ENCODE data around the gene ADISSP. TPM values are rescaled to one million over a fixed set of nuclear protein-coding genes. Genes with fewer than 3 reads are reported as not detected.

ADISSP gene
- total RNA-seq, 2 donors from 2014 or later = 11.2 to 26.7 TPM

- intact Hi-C loops (cut with DNase I) = no loop called here
- ATAC-seq (no peak), DNase-seq (no peak)
- peaks cover 18% of the 10 kb centered on the region for H3K4me1 ChIP-seq
- WGBS, 2 donors = 88 to 91% methylated on average over 3 to 4 of the region's 5 CpGs
- no peaks in the 10 kb centered on the region for H3K27me3 ChIP-seq
- H3K27ac ChIP-seq = no peak overlapping the region
- no peaks in the 10 kb centered on the region for H3K9me3 ChIP-seq
- TF ChIP-seq CTCF (IDR thresholded peaks at IDR 0.05) (no peak), POLR2A (IDR thresholded peaks at IDR 0.05) (no peak)
- H3K4me3 ChIP-seq = no peak overlapping the region
- no peaks in the 10 kb centered on the region for H3K36me3 ChIP-seq (replicated peaks in 1 of 2; ENCODE audit: insufficient read depth in 1 of 2, low read depth in 2 of 2)
Measured at GRCh38 chr20:3755814-3756480, 11.6 kb downstream of the ADISSP start.

GRCh38 chr20:3755269-3755668 is 12.3 kb downstream of the ADISSP start:
- TF ChIP-seq POLR2A (IDR thresholded peaks at IDR 0.05) (no peak), CTCF (IDR thresholded peaks at IDR 0.05) (no peak)
- H3K4me3 ChIP-seq = no peak overlapping the region
- ATAC-seq (no peak), DNase-seq (no peak)
- H3K9me3 ChIP-seq = no peaks in the 10 kb centered on the region
- H3K4me1 ChIP-seq = peaks cover 21% of the 10 kb centered on the region
- intact Hi-C loops (cut with DNase I) = no loop called here
- WGBS, 2 donors = 76 to 100% methylated on average over 3 to 7 of the region's 7 CpGs
- H3K27ac ChIP-seq = no peak overlapping the region
- peaks cover 0 to 2% of the 10 kb centered on the region in 2 donors for H3K27me3 ChIP-seq
- no peaks in the 10 kb centered on the region for H3K36me3 ChIP-seq (replicated peaks in 1 of 2; ENCODE audit: insufficient read depth in 1 of 2, low read depth in 2 of 2)

GRCh38 chr20:3754276-3754630 is 13.3 kb downstream of the ADISSP start:
- Histone ChIP-seq H3K36me3 (replicated peaks in 1 of 2; ENCODE audit: insufficient read depth in 1 of 2, low read depth in 2 of 2) (no peaks in the 10 kb centered on the region), H3K4me1 (peaks cover 31% of the 10 kb centered on the region), H3K9me3 (no peaks in the 10 kb centered on the region), H3K4me3 (no peak overlapping the region), H3K27ac (no peak overlapping the region), H3K27me3 (peaks cover 0 to 13% of the 10 kb centered on the region in 2 donors)
- 91 to 92% methylated on average over 10 to 16 of the region's 16 CpGs for WGBS, 2 donors
- TF ChIP-seq POLR2A (IDR thresholded peaks at IDR 0.05) = no peak
- TF ChIP-seq CTCF (IDR thresholded peaks at IDR 0.05) = no peak
- ATAC-seq (no peak), DNase-seq (no peak)
- intact Hi-C loops (cut with DNase I) = no loop called here

GRCh38 chr20:3753501-3754275 is 13.9 kb downstream of the ADISSP start:
- H3K27me3 ChIP-seq = peaks cover 0 to 13% of the 10 kb centered on the region in 2 donors
- H3K9me3 ChIP-seq = no peaks in the 10 kb centered on the region
- H3K36me3 ChIP-seq (replicated peaks in 1 of 2; ENCODE audit: insufficient read depth in 1 of 2, low read depth in 2 of 2) = no peaks in the 10 kb centered on the region
- TF ChIP-seq CTCF (IDR thresholded peaks at IDR 0.05) = no peak
- no peak for TF ChIP-seq POLR2A (IDR thresholded peaks at IDR 0.05)
- H3K4me1 ChIP-seq = peaks cover 32% of the 10 kb centered on the region
- 87 to 88% methylated on average over 17 to 25 of the region's 26 CpGs for WGBS, 2 donors
- no peak overlapping the region for H3K27ac ChIP-seq
- intact Hi-C loops (cut with DNase I) = no loop called here
- DNase-seq = no peak
- ATAC-seq = no peak
- no peak overlapping the region for H3K4me3 ChIP-seq

Measured in body of pancreas (tissue), 4 donors.